ENCODE results near the gene KCNMA1.

GRCh38 chr10:77304192-77304591 lies 333.4 kb downstream of the KCNMA1 start:
- no peak for TF ChIP-seq EP300 (IDR thresholded peaks at IDR 0.05)
- TF ChIP-seq CTCF (IDR thresholded peaks at IDR 0.05), result no peak
- TF ChIP-seq POLR2A (IDR thresholded peaks at IDR 0.05), result no peak
